ENCODE measurements around the gene THUMPD3.

The THUMPD3 gene

GRCh38 chr3:9362731-9363530 is at the start of gene THUMPD3:
THUMPD3 (plus strand) TSS chr3:9363054; CDS start chr3:9365069, 2,015 bp downstream.
- in situ Hi-C loops (cut with HindIII; ENCODE audit: low sequenced_read_pairs): no loop called here

GRCh38 chr3:9314796-9315195 is 48.1 kb upstream of the THUMPD3 start:
- in situ Hi-C loops (cut with HindIII; ENCODE audit: low sequenced_read_pairs): no loop called here

GRCh38 chr3:9316881-9317361 is 45.9 kb upstream of the THUMPD3 start:
- in situ Hi-C loops (cut with HindIII; ENCODE audit: low sequenced_read_pairs): no loop called here

GRCh38 chr3:9322780-9323179 is 40.1 kb upstream of the THUMPD3 start:
- in situ Hi-C loops (cut with HindIII; ENCODE audit: low sequenced_read_pairs): no loop called here

- in situ Hi-C loops (cut with HindIII; ENCODE audit: low sequenced_read_pairs): no loop called here
These were observed 37.9 kb upstream of the THUMPD3 start for GRCh38 chr3:9324944-9325343.

GRCh38 chr3:9327578-9327977 is 35.3 kb upstream of the THUMPD3 start:
- in situ Hi-C loops (cut with HindIII; ENCODE audit: low sequenced_read_pairs): no loop called here

- in situ Hi-C loops (cut with HindIII; ENCODE audit: low sequenced_read_pairs): no loop called here
These were observed 32.6 kb upstream of the THUMPD3 start for GRCh38 chr3:9330166-9330703.

GRCh38 chr3:9331171-9331570 is 31.7 kb upstream of the THUMPD3 start:
- in situ Hi-C loops (cut with HindIII; ENCODE audit: low sequenced_read_pairs): no loop called here

GRCh38 chr3:9332250-9333030 is 30.4 kb upstream of the THUMPD3 start:
- in situ Hi-C loops (cut with HindIII; ENCODE audit: low sequenced_read_pairs): no loop called here

GRCh38 chr3:9339761-9340471 is 22.9 kb upstream of the THUMPD3 start:
- in situ Hi-C loops (cut with HindIII; ENCODE audit: low sequenced_read_pairs): no loop called here

- in situ Hi-C loops (cut with HindIII; ENCODE audit: low sequenced_read_pairs): no loop called here
These were observed 22.4 kb upstream of the THUMPD3 start for GRCh38 chr3:9340472-9340902.

GRCh38 chr3:9342696-9343095 is 20.2 kb upstream of the THUMPD3 start:
- in situ Hi-C loops (cut with HindIII; ENCODE audit: low sequenced_read_pairs): no loop called here

GRCh38 chr3:9343115-9343514 is 19.7 kb upstream of the THUMPD3 start:
- in situ Hi-C loops (cut with HindIII; ENCODE audit: low sequenced_read_pairs): no loop called here

GRCh38 chr3:9345041-9345440 is 17.8 kb upstream of the THUMPD3 start:
- in situ Hi-C loops (cut with HindIII; ENCODE audit: low sequenced_read_pairs): no loop called here

- in situ Hi-C loops (cut with HindIII; ENCODE audit: low sequenced_read_pairs): no loop called here
These were observed 16.7 kb upstream of the THUMPD3 start for GRCh38 chr3:9346141-9346540.

GRCh38 chr3:9347081-9347480 is 15.8 kb upstream of the THUMPD3 start:
- in situ Hi-C loops (cut with HindIII; ENCODE audit: low sequenced_read_pairs): no loop called here

GRCh38 chr3:9347887-9348286 is 15.0 kb upstream of the THUMPD3 start:
- in situ Hi-C loops (cut with HindIII; ENCODE audit: low sequenced_read_pairs): no loop called here

GRCh38 chr3:9349321-9350117 is 13.3 kb upstream of the THUMPD3 start:
- in situ Hi-C loops (cut with HindIII; ENCODE audit: low sequenced_read_pairs): no loop called here

- in situ Hi-C loops (cut with HindIII; ENCODE audit: low sequenced_read_pairs): no loop called here
These were observed 11.1 kb upstream of the THUMPD3 start for GRCh38 chr3:9351709-9352126.
